HEK293 (cell line): ENCODE data around the gene RAMP1.

ENCODE experiments used
- ATF2 ChIP-seq: fragments of 450-650 bp; formaldehyde crosslinking; IDR thresholded peaks from 2 replicates; pipeline ENCODE4 v1.5.1; 2016; ENCODE audit warnings: missing biosample characterization, missing genetic modification characterization, low read depth
- CTCF ChIP-seq: fragments of 450-650 bp; formaldehyde crosslinking; IDR thresholded peaks from 2 replicates; pipeline ENCODE4 v1.5.1; 2016; ENCODE audit warnings: missing biosample characterization, missing genetic modification characterization
- MZF1 ChIP-seq: fragments of 450-650 bp; formaldehyde crosslinking; IDR thresholded peaks from 2 replicates; pipeline ENCODE4 v1.5.1; 2017; ENCODE audit warnings: missing biosample characterization, missing genetic modification characterization, borderline replicate concordance
- PATZ1 ChIP-seq: fragments of 450-650 bp; formaldehyde crosslinking; IDR thresholded peaks from 2 replicates; pipeline ENCODE4 v1.5.1; 2016; ENCODE audit warnings: missing biosample characterization, missing genetic modification characterization
- SP2 ChIP-seq: fragments of 450-650 bp; formaldehyde crosslinking; IDR thresholded peaks from 2 replicates; pipeline ENCODE4 v1.5.1; 2016; ENCODE audit warnings: missing biosample characterization, missing genetic modification characterization
- TCF7L2 ChIP-seq: IDR thresholded peaks from 2 replicates; pipeline ENCODE4 v1.6.1; 2011; ENCODE audit warnings: low read depth, mild to moderate bottlenecking, inconsistent platforms, low read length, moderate library complexity, borderline replicate concordance
- ZBTB10 ChIP-seq: fragments of 450-650 bp; formaldehyde crosslinking; IDR thresholded peaks from 2 replicates; pipeline ENCODE4 v1.5.1; 2016; ENCODE audit warnings: missing biosample characterization, missing genetic modification characterization
- ZNF16 ChIP-seq: fragments of 450-650 bp; formaldehyde crosslinking; IDR thresholded peaks from 2 replicates; pipeline ENCODE4 v1.5.1; 2016; ENCODE audit warnings: low read depth, missing biosample characterization, missing genetic modification characterization
- ZNF274 ChIP-seq, 2 experiments: fragments of 200-500 bp in 1 of 2; fragments of 450-650 bp in 1 of 2; sonication (Bioruptor generic) in 1 of 2; formaldehyde crosslinking in 1 of 2; IDR thresholded peaks; 2 replicates each; pipeline versions ENCODE4 v1.5.1 to v1.6.1; 2014 to 2016; ENCODE audit warnings: borderline replicate concordance in 1 of 2, inconsistent platforms in 1 of 2, low read length in 1 of 2, missing biosample characterization in 1 of 2, missing genetic modification characterization in 1 of 2
- ZNF621 ChIP-seq: fragments of 450-650 bp; formaldehyde crosslinking; IDR thresholded peaks from 2 replicates; pipeline ENCODE4 v1.5.1; 2017; ENCODE audit warnings: missing biosample characterization, missing genetic modification characterization
- ZNF629 ChIP-seq: fragments of 450-650 bp; formaldehyde crosslinking; IDR thresholded peaks from 2 replicates; pipeline ENCODE4 v1.5.1; 2017; ENCODE audit warnings: missing biosample characterization, missing genetic modification characterization
- ZNF670 ChIP-seq: fragments of 450-650 bp; formaldehyde crosslinking; IDR thresholded peaks from 2 replicates; pipeline ENCODE4 v1.5.1; 2016; ENCODE audit warnings: missing biosample characterization, missing genetic modification characterization, low read depth
- ZNF704 ChIP-seq: fragments of 450-650 bp; formaldehyde crosslinking; IDR thresholded peaks from 2 replicates; pipeline ENCODE4 v1.5.1; 2016; ENCODE audit warnings: missing biosample characterization, missing genetic modification characterization
- ZSCAN23 ChIP-seq: fragments of 450-650 bp; formaldehyde crosslinking; IDR thresholded peaks from 2 replicates; pipeline ENCODE4 v1.5.1; 2016; ENCODE audit warnings: missing biosample characterization, missing genetic modification characterization

GRCh38 chr2:237889016-237889415 lies 29.6 kb downstream of the RAMP1 start:
- no peak for TF ChIP-seq ATF2 (tag by site-specific recombination)
- no peak for TF ChIP-seq CTCF (tag by site-specific recombination)
- TF ChIP-seq ZSCAN23 (tag by site-specific recombination): no peak
- no peak for TF ChIP-seq TCF7L2
- no peak for TF ChIP-seq ZNF670 (tag by site-specific recombination)
- TF ChIP-seq ZNF274 (IDR thresholded peaks at IDR 0.05; ENCODE audit: low read length): no peak
- TF ChIP-seq ZNF274 (tag by site-specific recombination; IDR thresholded peaks at IDR 0.05; ENCODE audit: borderline replicate concordance): no peak
- TF ChIP-seq ZNF704 (tag by site-specific recombination): no peak
- no peak for TF ChIP-seq PATZ1
- TF ChIP-seq ZNF16 (tag by site-specific recombination): no peak
- TF ChIP-seq ZNF621: no peak
- TF ChIP-seq ZNF629 (tag by site-specific recombination): no peak
- no peak for TF ChIP-seq SP2 (tag by site-specific recombination)
- no peak for TF ChIP-seq ZBTB10 (tag by site-specific recombination)
- no peak for TF ChIP-seq MZF1
